Coronary artery (tissue), 2 donors: ENCODE results near the gene KIRREL3.

Experiments
- DNase-seq: peaks from one replicate; pipeline ENCODE4 v3.0.0-alpha.2; 2017; ENCODE audit warnings: low spot score
- H3K27ac ChIP-seq, 2 donors: fragments of 200-600 bp; sonication (generic); one replicate each; pipeline ENCODE4 v1.5.1; 2016 to 2019
- H3K4me3 ChIP-seq: fragments of 200-600 bp; sonication (generic); 2 replicates; pipeline ENCODE4 v1.5.1; 2016; ENCODE audit warnings: mild to moderate bottlenecking, moderate library complexity
- CTCF ChIP-seq: fragments of 200-600 bp; sonication (generic); IDR thresholded peaks from one replicate; pipeline ENCODE4 v1.5.1; 2019; ENCODE audit warnings: antibody characterized with exemption

The KIRREL3 gene

GRCh38 chr11:126639692-126640091 is 360.9 kb downstream of the KIRREL3 start:
- Histone ChIP-seq H3K4me3 (no peak overlapping the region), H3K27ac (no peak overlapping the region)
- TF ChIP-seq CTCF: no peak
- DNase-seq: no peak

DNA sequence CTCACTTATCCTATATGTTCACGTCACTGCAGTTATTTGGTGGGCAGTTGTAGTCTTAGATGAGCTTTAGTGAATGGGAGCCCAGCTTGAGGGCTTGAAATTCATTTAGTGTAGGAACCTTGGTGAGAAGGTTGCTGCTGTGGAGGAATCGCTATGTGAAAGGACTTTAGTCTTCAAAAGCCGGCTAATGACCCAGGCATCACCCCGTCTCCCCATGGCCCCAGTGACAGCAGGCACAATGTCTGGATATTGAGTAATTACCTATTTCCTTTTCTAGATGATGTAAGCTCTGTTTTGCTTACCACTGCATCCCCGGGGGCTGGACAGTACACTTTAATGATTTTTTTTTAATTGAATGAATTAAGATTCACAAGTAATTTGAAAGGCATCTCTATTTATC is 361.9 kb downstream of the KIRREL3 start:
- H3K27ac ChIP-seq: no peak overlapping the region
- no peak overlapping the region for H3K4me3 ChIP-seq
- no peak for DNase-seq
- TF ChIP-seq CTCF: no peak

- no peak for DNase-seq
- Histone ChIP-seq H3K4me3 (no peak overlapping the region), H3K27ac (no peak overlapping the region)
- no peak for TF ChIP-seq CTCF
Measured at GRCh38 chr11:126637795-126638175, 362.8 kb downstream of the KIRREL3 start.

DNA sequence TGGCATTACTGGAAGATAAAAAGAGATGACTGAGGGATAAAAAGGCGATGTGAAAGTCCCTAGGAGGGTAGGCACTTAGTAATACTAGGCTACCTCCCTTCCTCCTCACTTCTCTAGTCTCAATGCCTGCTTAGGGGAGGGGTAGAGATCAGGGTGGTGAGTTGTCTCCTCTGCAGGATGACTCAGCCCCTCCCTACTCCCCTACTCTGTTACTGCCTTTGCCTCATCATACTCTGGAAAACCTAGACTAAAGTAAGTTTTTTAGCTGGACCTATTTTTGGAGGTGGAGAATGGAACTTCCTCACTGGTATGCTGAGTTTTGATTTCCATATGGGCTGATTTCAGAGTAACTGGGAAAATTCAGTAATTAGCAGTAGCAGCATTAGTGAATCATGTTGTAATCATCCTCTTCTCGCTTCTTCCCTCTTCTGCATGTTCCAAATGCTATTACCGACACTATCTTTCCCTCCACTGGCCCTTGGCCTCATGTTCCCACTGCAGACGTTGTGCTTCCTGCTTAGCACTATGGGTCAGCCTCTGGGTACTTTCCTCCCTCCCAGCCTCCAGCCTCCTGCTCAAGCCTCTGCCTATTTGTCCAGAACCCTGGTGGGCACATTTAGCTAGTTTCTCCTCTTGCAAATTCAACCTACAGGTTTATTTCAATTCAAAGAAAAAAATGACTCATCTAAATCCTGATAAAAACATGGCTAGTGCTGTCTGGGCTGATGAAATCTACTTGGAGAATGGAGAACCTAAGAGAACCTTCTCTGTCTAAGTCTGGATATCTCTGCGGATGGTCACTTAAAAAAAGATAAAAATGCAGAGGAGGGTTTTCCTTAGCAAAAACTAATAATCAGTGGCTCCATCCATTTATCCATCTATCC is 363.4 kb downstream of the KIRREL3 start:
- H3K27ac ChIP-seq: no peak overlapping the region
- DNase-seq: no peak

GRCh38 chr11:126635511-126635910 is 365.1 kb downstream of the KIRREL3 start:
- no peak overlapping the region for H3K4me3 ChIP-seq
- DNase-seq: no peak
- no peak overlapping the region for H3K27ac ChIP-seq
- TF ChIP-seq CTCF: no peak

More for the DNA sequence above, 363.4 kb downstream of the KIRREL3 start:
- H3K4me3 ChIP-seq: no peak overlapping the region
- TF ChIP-seq CTCF: no peak

- Histone ChIP-seq H3K27ac (no peak overlapping the region), H3K4me3 (no peak overlapping the region)
- DNase-seq: no peak
- TF ChIP-seq CTCF: no peak
Measured at GRCh38 chr11:126634963-126635362, 365.6 kb downstream of the KIRREL3 start.

GRCh38 chr11:126633330-126633729 is 367.2 kb downstream of the KIRREL3 start:
- no peak overlapping the region for H3K27ac ChIP-seq
- TF ChIP-seq CTCF: no peak
- H3K4me3 ChIP-seq: no peak overlapping the region
- DNase-seq: no peak
